ENCODE data around the gene TMPRSS4. TPM values are rescaled to one million over a fixed set of nuclear protein-coding genes. Genes with fewer than 3 reads are reported as not detected.

The TMPRSS4 gene
- total and polyA plus RNA-seq, 9 of the 15 experiments (the other 6 are each of a cell fraction or from before 2014, with no cell fraction given): 4.0 to 10.0 (median 5.6) TPM

DNA sequence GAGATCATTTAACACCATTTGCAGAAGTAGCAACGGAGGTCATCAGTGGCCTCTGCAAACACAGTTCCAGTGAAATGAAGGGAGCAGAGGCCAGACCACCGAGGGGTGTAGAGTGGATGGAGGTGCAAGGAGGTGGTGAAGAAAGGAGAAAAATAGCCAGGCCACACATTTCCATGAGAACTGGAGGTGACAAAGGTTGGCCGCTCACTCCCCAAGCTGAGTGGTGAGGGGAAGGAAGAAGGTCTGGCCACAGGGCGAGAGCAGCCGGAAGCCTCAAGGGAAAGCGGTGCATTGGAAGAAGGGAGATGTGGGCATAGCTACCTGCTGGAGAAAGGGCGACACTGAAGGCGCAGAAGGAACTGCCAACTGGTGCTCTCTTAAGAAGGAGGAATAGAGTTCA lies 20.1 kb upstream of the TMPRSS4 start:
- WGBS (ENCODE audit: insufficient coverage, low coverage, missing lambda C conversion rate): 18% methylated on average over 8 of the region's 8 CpGs
- H3K36me3 ChIP-seq (ENCODE audit: control insufficient read depth, insufficient read depth, low read length): no peaks in the 10 kb centered on the region
- H3K4me2 ChIP-seq (ENCODE audit: insufficient read depth, low read length): no peak overlapping the region
- in situ Hi-C loops (cut with MboI) (loop anchor here (5.0 to 10.0 kb wide), 2 partner anchors 110 to 632 kb away; no protein-coding TSS in a partner anchor), intact Hi-C loops (cut with micrococcal nuclease) (no loop called here)
- no TSS peak for BruUV-seq (replicated peaks)
- no peaks in the 10 kb centered on the region for H4K20me1 ChIP-seq (replicated peaks; ENCODE audit: control insufficient read depth, insufficient read depth, low read length)
- no peaks in the 10 kb centered on the region for H3K9me1 ChIP-seq (ENCODE audit: control insufficient read depth, insufficient read depth, low read length)
- H3K79me2 ChIP-seq (ENCODE audit: control insufficient read depth, insufficient read depth, low read length): no peaks in the 10 kb centered on the region
- no peak overlapping the region for H3K4me3 ChIP-seq
- no peak overlapping the region for H3K9ac ChIP-seq (ENCODE audit: insufficient read depth in 1 of 2, low read depth in 2 of 2, low read length in 2 of 2)
- TF ChIP-seq RFX1 (IDR thresholded peaks at IDR 0.05) (no peak), ZNF184 (CRISPR knock-in tag; IDR thresholded peaks at IDR 0.05) (no peak), ZNF224 (CRISPR knock-in tag; IDR thresholded peaks at IDR 0.05) (no peak), ELF4 (CRISPR knock-in tag; IDR thresholded peaks at IDR 0.05) (no peak), CBFB (CRISPR knock-in tag; IDR thresholded peaks at IDR 0.05) (no peak), MEF2D (tag; conservative IDR thresholded peaks at IDR 0.05; ENCODE audit: low read depth) (no peak)
- TF ChIP-seq, protein P1, sequence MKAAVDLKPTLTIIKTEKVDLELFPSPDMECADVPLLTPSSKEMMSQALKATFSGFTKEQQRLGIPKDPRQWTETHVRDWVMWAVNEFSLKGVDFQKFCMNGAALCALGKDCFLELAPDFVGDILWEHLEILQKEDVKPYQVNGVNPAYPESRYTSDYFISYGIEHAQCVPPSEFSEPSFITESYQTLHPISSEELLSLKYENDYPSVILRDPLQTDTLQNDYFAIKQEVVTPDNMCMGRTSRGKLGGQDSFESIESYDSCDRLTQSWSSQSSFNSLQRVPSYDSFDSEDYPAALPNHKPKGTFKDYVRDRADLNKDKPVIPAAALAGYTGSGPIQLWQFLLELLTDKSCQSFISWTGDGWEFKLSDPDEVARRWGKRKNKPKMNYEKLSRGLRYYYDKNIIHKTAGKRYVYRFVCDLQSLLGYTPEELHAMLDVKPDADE (conservative IDR thresholded peaks at IDR 0.05; ENCODE audit: control insufficient read depth, low read depth, low read length): no peak
- TF ChIP-seq, protein P2, sequence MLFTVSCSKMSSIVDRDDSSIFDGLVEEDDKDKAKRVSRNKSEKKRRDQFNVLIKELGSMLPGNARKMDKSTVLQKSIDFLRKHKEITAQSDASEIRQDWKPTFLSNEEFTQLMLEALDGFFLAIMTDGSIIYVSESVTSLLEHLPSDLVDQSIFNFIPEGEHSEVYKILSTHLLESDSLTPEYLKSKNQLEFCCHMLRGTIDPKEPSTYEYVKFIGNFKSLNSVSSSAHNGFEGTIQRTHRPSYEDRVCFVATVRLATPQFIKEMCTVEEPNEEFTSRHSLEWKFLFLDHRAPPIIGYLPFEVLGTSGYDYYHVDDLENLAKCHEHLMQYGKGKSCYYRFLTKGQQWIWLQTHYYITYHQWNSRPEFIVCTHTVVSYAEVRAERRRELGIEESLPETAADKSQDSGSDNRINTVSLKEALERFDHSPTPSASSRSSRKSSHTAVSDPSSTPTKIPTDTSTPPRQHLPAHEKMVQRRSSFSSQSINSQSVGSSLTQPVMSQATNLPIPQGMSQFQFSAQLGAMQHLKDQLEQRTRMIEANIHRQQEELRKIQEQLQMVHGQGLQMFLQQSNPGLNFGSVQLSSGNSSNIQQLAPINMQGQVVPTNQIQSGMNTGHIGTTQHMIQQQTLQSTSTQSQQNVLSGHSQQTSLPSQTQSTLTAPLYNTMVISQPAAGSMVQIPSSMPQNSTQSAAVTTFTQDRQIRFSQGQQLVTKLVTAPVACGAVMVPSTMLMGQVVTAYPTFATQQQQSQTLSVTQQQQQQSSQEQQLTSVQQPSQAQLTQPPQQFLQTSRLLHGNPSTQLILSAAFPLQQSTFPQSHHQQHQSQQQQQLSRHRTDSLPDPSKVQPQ (CRISPR knock-in tag; IDR thresholded peaks at IDR 0.05; ENCODE audit: borderline replicate concordance): no peak
- TF ChIP-seq, protein P3, sequence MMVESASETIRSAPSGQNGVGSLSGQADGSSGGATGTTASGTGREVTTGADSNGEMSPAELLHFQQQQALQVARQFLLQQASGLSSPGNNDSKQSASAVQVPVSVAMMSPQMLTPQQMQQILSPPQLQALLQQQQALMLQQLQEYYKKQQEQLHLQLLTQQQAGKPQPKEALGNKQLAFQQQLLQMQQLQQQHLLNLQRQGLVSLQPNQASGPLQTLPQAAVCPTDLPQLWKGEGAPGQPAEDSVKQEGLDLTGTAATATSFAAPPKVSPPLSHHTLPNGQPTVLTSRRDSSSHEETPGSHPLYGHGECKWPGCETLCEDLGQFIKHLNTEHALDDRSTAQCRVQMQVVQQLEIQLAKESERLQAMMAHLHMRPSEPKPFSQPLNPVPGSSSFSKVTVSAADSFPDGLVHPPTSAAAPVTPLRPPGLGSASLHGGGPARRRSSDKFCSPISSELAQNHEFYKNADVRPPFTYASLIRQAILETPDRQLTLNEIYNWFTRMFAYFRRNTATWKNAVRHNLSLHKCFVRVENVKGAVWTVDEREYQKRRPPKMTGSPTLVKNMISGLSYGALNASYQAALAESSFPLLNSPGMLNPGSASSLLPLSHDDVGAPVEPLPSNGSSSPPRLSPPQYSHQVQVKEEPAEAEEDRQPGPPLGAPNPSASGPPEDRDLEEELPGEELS (CRISPR knock-in tag; IDR thresholded peaks at IDR 0.05; ENCODE audit: borderline replicate concordance): no peak
- ChIA-PET CTCF (ENCODE audit: low intra/inter-chr PET ratio) (no interaction called here), POLR2A (no interaction called here)
- DNase-seq (ENCODE audit: extremely low read depth in 1 of 4, low spot score in 3 of 4): no peak
- no peak for ATAC-seq
- H3K27ac ChIP-seq (ENCODE audit: extremely low read depth, low read depth, low read length): no peak overlapping the region
- no peaks in the 10 kb centered on the region for H3K9me3 ChIP-seq (replicated peaks; ENCODE audit: control insufficient read depth, insufficient read depth, low read depth, low read length)
- no peak for FAIRE-seq
- peaks cover 17 to 44% of the 10 kb centered on the region in 2 experiments; a peak in 4 of 5 replicates for H3K27me3 ChIP-seq (ENCODE audit: control insufficient read depth in 2 of 2, insufficient read depth in 2 of 2, low read length in 2 of 2)
- peaks cover 20 to 34% of the 10 kb centered on the region in 2 experiments for H3K4me1 ChIP-seq (replicated peaks in 1 of 2; ENCODE audit: control insufficient read depth in 2 of 2, insufficient read depth in 2 of 2, low read length in 2 of 2)
- no peak overlapping the region for H2AFZ ChIP-seq (ENCODE audit: low read depth, low read length)
